ENCODE measurements around the gene NCK2. TPM values are rescaled to one million over a fixed set of nuclear protein-coding genes. Genes with fewer than 3 reads are reported as not detected.

The NCK2 gene
- total and polyA plus RNA-seq, 2 of the 4 experiments (the other 2 are of a cell fraction), result 15.8 to 22.2 TPM

- Histone ChIP-seq H3K27me3 (ENCODE audit: control insufficient read depth, insufficient read depth, low read length) (no peaks in the 10 kb centered on the region), H2BK15ac (ENCODE audit: low read depth, low read length) (no peak overlapping the region; the same call in 2 of the 3 replicates), H3K36me3 (ENCODE audit: control insufficient read depth, insufficient read depth, low read length) (no peaks in the 10 kb centered on the region), H2BK120ac (ENCODE audit: low read depth, low read length) (peak overlapping the region; percentile 0; the same call in 1 of the 2 replicates), H2AK5ac (ENCODE audit: low read depth, low read length) (0 out of 2 replicates have a peak overlapping the region, but pooled peaks have one; percentile 59), H2BK20ac (ENCODE audit: low read depth, low read length) (peak overlapping the region; percentile 51), H4K20me1 (ENCODE audit: insufficient read depth, low read length) (peaks cover 31% of the 10 kb centered on the region), H3K79me1 (ENCODE audit: low read depth in 1 of 2, low read length in 2 of 2) (peaks cover 36 to 81% of the 10 kb centered on the region in 2 experiments), H3K14ac (replicated peaks; ENCODE audit: low read depth, low read length) (peak overlapping the region; percentile 22; the same call in 1 of the 2 replicates), H4K8ac (ENCODE audit: low read depth in 2 of 2, low read length in 2 of 2) (no peak overlapping the region), H3K4me1 (ENCODE audit: control insufficient read depth, insufficient read depth, low read length) (peaks cover 16% of the 10 kb centered on the region), H2BK5ac (ENCODE audit: low read depth, low read length, poor library complexity, severe bottlenecking) (no peak overlapping the region), H3K4me2 (ENCODE audit: low read depth, low read length) (no peak overlapping the region), H3K27ac (ENCODE audit: insufficient read depth, low read length) (no peak overlapping the region), H3K9me3 (ENCODE audit: control insufficient read depth, insufficient read depth, low read length) (no peaks in the 10 kb centered on the region), H3K56ac (ENCODE audit: extremely low read depth, insufficient read depth, low read length) (no peak overlapping the region), H2AFZ (replicated peaks; ENCODE audit: low read length, poor library complexity) (no peak overlapping the region), H3K9me1 (ENCODE audit: insufficient read depth, low read length) (peaks cover 19% of the 10 kb centered on the region), H4K91ac (ENCODE audit: insufficient read depth, low read depth, low read length) (no peak overlapping the region), H3K18ac (ENCODE audit: low read depth, low read length) (no peak overlapping the region), H2AK9ac (replicated peaks; ENCODE audit: low read depth, low read length, poor library complexity) (no peak overlapping the region), H3K4ac (ENCODE audit: low read depth, low read length) (0 out of 2 replicates have a peak overlapping the region, but pooled peaks have one; percentile 16), H3K9ac (ENCODE audit: low read depth, low read length) (no peak overlapping the region), H4K5ac (ENCODE audit: low read depth, low read length) (no peak overlapping the region), H3K4me3 (ENCODE audit: insufficient read depth, low read depth, low read length) (no peak overlapping the region), H3K23ac (ENCODE audit: low read depth, low read length) (no peak overlapping the region)
- POLR2A ChIA-PET (ENCODE audit: unreplicated experiment), result no interaction called here
- TF ChIP-seq RAD21 (IDR thresholded peaks at IDR 0.05; ENCODE audit: low read length), result no peak
- no peak for TF ChIP-seq BHLHE40 (IDR thresholded peaks at IDR 0.05; ENCODE audit: low read depth, low read length)
- no peak for TF ChIP-seq MAFK (IDR thresholded peaks at IDR 0.05; ENCODE audit: low read depth, low read length)
- TF ChIP-seq FOS (IDR thresholded peaks at IDR 0.05; ENCODE audit: low read depth, low read length), result no peak
- no peak for TF ChIP-seq POLR2A (IDR thresholded peaks at IDR 0.05; ENCODE audit: low read depth, low read length)
- no peak for TF ChIP-seq USF2 (IDR thresholded peaks at IDR 0.05; ENCODE audit: low read depth, low read length)
- TF ChIP-seq RCOR1 (IDR thresholded peaks at IDR 0.05; ENCODE audit: insufficient replicate concordance, low read length), result no peak
- no peak for TF ChIP-seq RFX5 (IDR thresholded peaks at IDR 0.05; ENCODE audit: low read depth, low read length)
- TF ChIP-seq CEBPB (IDR thresholded peaks at IDR 0.05; ENCODE audit: low read depth, low read length), result no peak
- TF ChIP-seq CHD1 (IDR thresholded peaks at IDR 0.05; ENCODE audit: low read depth, low read length), result no peak
- no peak for TF ChIP-seq SMC3 (IDR thresholded peaks at IDR 0.05; ENCODE audit: low read depth, low read length)
- TF ChIP-seq NFE2L2 (IDR thresholded peaks at IDR 0.05; ENCODE audit: low read depth, low read length), result no peak
- in situ Hi-C loops (cut with MboI; ENCODE audit: low sequenced_read_pairs) (loop anchor here (25.0 kb wide), 1 partner anchor 459 kb away; the partner anchor contains the start of genes C2orf49 and TGFBRAP1), dilution Hi-C loops (cut with HindIII; ENCODE audit: low sequenced_read_pairs, unreplicated experiment) (no loop called here), intact Hi-C loops (cut with micrococcal nuclease) (no loop called here)
- ATAC-seq (ENCODE audit: low read depth) (no peak; the same call in 1 of the 2 replicates), DNase-seq (no peak)
- BruUV-seq (replicated peaks), result no TSS peak
- 20% methylated on average over 1 of the region's 6 CpGs; no CpG with 5 or more reads in 1 of the 2 experiments for WGBS, 2 experiments (ENCODE audit: extremely low coverage in 2 of 2, insufficient read length in 1 of 2)
- CTCF ChIA-PET, result no interaction called here
Observed at GRCh38 chr2:105796131-105796638, 51.5 kb downstream of the NCK2 start.

Data from IMR-90 (cell line).